ENCODE measurements around the gene CXCL10.

- no peak for TF ChIP-seq TAF1 (IDR thresholded peaks at IDR 0.05; ENCODE audit: low read depth, low read length)
- TF ChIP-seq SPI1 (IDR thresholded peaks at IDR 0.05; ENCODE audit: low read depth, low read length) = no peak
- TF ChIP-seq POLR2A (IDR thresholded peaks at IDR 0.05; ENCODE audit: low read depth, low read length) = no peak
- no peak for TF ChIP-seq POLR2AphosphoS5 (IDR thresholded peaks at IDR 0.05; ENCODE audit: low read depth, low read length)
- TF ChIP-seq PAX5 (IDR thresholded peaks at IDR 0.05; ENCODE audit: insufficient read depth, low read length, severe bottlenecking) = no peak
Observed at GRCh38 chr4:75997946-75998345, 25.4 kb downstream of the CXCL10 start.
